Activated naive CD4-positive, alpha-beta T cell treated with anti-CD3 and anti-CD28 coated beads, Interleukin-2, amount 50 U/mL, for 24 hours (primary cell): Measurements from ENCODE around the gene CDV3.

Source experiments
- H3K27ac Mint-ChIP-seq: one replicate; pipeline ENCODE4 v1.8.0; 2021; ENCODE audit warnings: mild to moderate bottlenecking, mixed read lengths
- H3K27me3 Mint-ChIP-seq: one replicate; pipeline ENCODE4 v1.8.0; 2021; ENCODE audit warnings: mixed read lengths
- H3K36me3 Mint-ChIP-seq: one replicate; pipeline ENCODE4 v1.8.0; 2021; ENCODE audit warnings: mixed read lengths
- H3K4me1 Mint-ChIP-seq: one replicate; pipeline ENCODE4 v1.8.0; 2021; ENCODE audit warnings: mixed read lengths
- H3K4me3 Mint-ChIP-seq: one replicate; pipeline ENCODE4 v1.8.0; 2021; ENCODE audit warnings: mild to moderate bottlenecking, mixed read lengths
- H3K9me3 Mint-ChIP-seq: one replicate; pipeline ENCODE4 v1.8.0; 2021; ENCODE audit warnings: mixed read lengths

The CDV3 gene

GRCh38 chr3:133583396-133583795 is 9.9 kb downstream of the CDV3 start:
- no peak overlapping the region for H3K4me3 Mint-ChIP-seq
- no peaks in the 10 kb centered on the region for H3K27me3 Mint-ChIP-seq
- H3K4me1 Mint-ChIP-seq = peaks cover 52% of the 10 kb centered on the region
- peak overlapping the region; percentile 30 for H3K27ac Mint-ChIP-seq
- no peaks in the 10 kb centered on the region for H3K9me3 Mint-ChIP-seq
- peaks cover 10% of the 10 kb centered on the region for H3K36me3 Mint-ChIP-seq

- peaks cover 14% of the 10 kb centered on the region for H3K36me3 Mint-ChIP-seq
- peaks cover 31% of the 10 kb centered on the region for H3K4me1 Mint-ChIP-seq
- no peaks in the 10 kb centered on the region for H3K9me3 Mint-ChIP-seq
- peak overlapping the region; percentile 41 for H3K27ac Mint-ChIP-seq
- H3K4me3 Mint-ChIP-seq = no peak overlapping the region
- H3K27me3 Mint-ChIP-seq = no peaks in the 10 kb centered on the region
Observed at GRCh38 chr3:133588035-133588434, 14.5 kb downstream of the CDV3 start.

- Mint-ChIP-seq H3K4me3 (no peak overlapping the region), H3K27ac (peak overlapping the region; percentile 5), H3K4me1 (peaks cover 26% of the 10 kb centered on the region), H3K27me3 (no peaks in the 10 kb centered on the region), H3K9me3 (no peaks in the 10 kb centered on the region), H3K36me3 (peaks cover 11% of the 10 kb centered on the region)
Observed at GRCh38 chr3:133588784-133589465, 15.4 kb downstream of the CDV3 start.

GRCh38 chr3:133589503-133589902 is 16.0 kb downstream of the CDV3 start:
- Mint-ChIP-seq H3K4me1 (peaks cover 26% of the 10 kb centered on the region), H3K4me3 (no peak overlapping the region), H3K27me3 (no peaks in the 10 kb centered on the region), H3K9me3 (no peaks in the 10 kb centered on the region), H3K36me3 (peaks cover 11% of the 10 kb centered on the region), H3K27ac (peak overlapping the region; percentile 41)

GRCh38 chr3:133591271-133591742 is 17.8 kb downstream of the CDV3 start:
- H3K9me3 Mint-ChIP-seq = no peaks in the 10 kb centered on the region
- H3K27ac Mint-ChIP-seq = no peak overlapping the region
- no peaks in the 10 kb centered on the region for H3K27me3 Mint-ChIP-seq
- H3K4me3 Mint-ChIP-seq = no peak overlapping the region
- peaks cover 39% of the 10 kb centered on the region for H3K4me1 Mint-ChIP-seq
- H3K36me3 Mint-ChIP-seq = peaks cover 11% of the 10 kb centered on the region

- H3K36me3 Mint-ChIP-seq = peaks cover 9% of the 10 kb centered on the region
- no peak overlapping the region for H3K27ac Mint-ChIP-seq
- no peaks in the 10 kb centered on the region for H3K9me3 Mint-ChIP-seq
- H3K4me1 Mint-ChIP-seq = peaks cover 31% of the 10 kb centered on the region
- H3K27me3 Mint-ChIP-seq = no peaks in the 10 kb centered on the region
- H3K4me3 Mint-ChIP-seq = no peak overlapping the region
Observed at GRCh38 chr3:133592843-133593242, 19.4 kb downstream of the CDV3 start.

GRCh38 chr3:133593243-133593642 is 19.8 kb downstream of the CDV3 start:
- H3K4me1 Mint-ChIP-seq = peaks cover 30% of the 10 kb centered on the region

GRCh38 chr3:133595341-133595740 is 21.9 kb downstream of the CDV3 start:
- Mint-ChIP-seq H3K9me3 (no peaks in the 10 kb centered on the region), H3K4me3 (peak overlapping the region; percentile 27), H3K36me3 (peaks cover 3% of the 10 kb centered on the region), H3K27ac (peak overlapping the region; percentile 1), H3K27me3 (no peaks in the 10 kb centered on the region), H3K4me1 (peaks cover 20% of the 10 kb centered on the region)

More at GRCh38 chr3:133593243-133593642, 19.8 kb downstream of the CDV3 start:
- Mint-ChIP-seq H3K27me3 (no peaks in the 10 kb centered on the region), H3K36me3 (peaks cover 12% of the 10 kb centered on the region), H3K4me3 (no peak overlapping the region), H3K27ac (no peak overlapping the region), H3K9me3 (no peaks in the 10 kb centered on the region)

GRCh38 chr3:133598405-133598804 is 24.9 kb downstream of the CDV3 start:
- Mint-ChIP-seq H3K36me3 (peaks cover 7% of the 10 kb centered on the region), H3K4me1 (peaks cover 13% of the 10 kb centered on the region), H3K27me3 (no peaks in the 10 kb centered on the region), H3K27ac (no peak overlapping the region), H3K9me3 (no peaks in the 10 kb centered on the region), H3K4me3 (no peak overlapping the region)

- Mint-ChIP-seq H3K36me3 (peaks cover 8% of the 10 kb centered on the region), H3K4me3 (no peak overlapping the region), H3K4me1 (peaks cover 13% of the 10 kb centered on the region), H3K9me3 (no peaks in the 10 kb centered on the region), H3K27ac (no peak overlapping the region), H3K27me3 (no peaks in the 10 kb centered on the region)
Observed at GRCh38 chr3:133599280-133599679, 25.8 kb downstream of the CDV3 start.

GRCh38 chr3:133600572-133601081 is 27.1 kb downstream of the CDV3 start:
- Mint-ChIP-seq H3K9me3 (no peaks in the 10 kb centered on the region), H3K27ac (no peak overlapping the region), H3K27me3 (no peaks in the 10 kb centered on the region), H3K4me1 (peaks cover 2% of the 10 kb centered on the region), H3K36me3 (peaks cover 10% of the 10 kb centered on the region), H3K4me3 (no peak overlapping the region)

- H3K27me3 Mint-ChIP-seq = no peaks in the 10 kb centered on the region
- no peak overlapping the region for H3K4me3 Mint-ChIP-seq
- no peak overlapping the region for H3K27ac Mint-ChIP-seq
- peaks cover 26% of the 10 kb centered on the region for H3K36me3 Mint-ChIP-seq
- no peaks in the 10 kb centered on the region for H3K9me3 Mint-ChIP-seq
- no peaks in the 10 kb centered on the region for H3K4me1 Mint-ChIP-seq
Observed at GRCh38 chr3:133606342-133606741, 32.9 kb downstream of the CDV3 start.

GRCh38 chr3:133606902-133607301 is 33.4 kb downstream of the CDV3 start:
- peak overlapping the region; percentile 53 for H3K27ac Mint-ChIP-seq

GRCh38 chr3:133607816-133608215 is 34.3 kb downstream of the CDV3 start:
- H3K27ac Mint-ChIP-seq = no peak overlapping the region
- no peaks in the 10 kb centered on the region for H3K27me3 Mint-ChIP-seq

More at GRCh38 chr3:133606902-133607301, 33.4 kb downstream of the CDV3 start:
- Mint-ChIP-seq H3K36me3 (peaks cover 26% of the 10 kb centered on the region), H3K4me3 (no peak overlapping the region), H3K4me1 (no peaks in the 10 kb centered on the region), H3K9me3 (no peaks in the 10 kb centered on the region), H3K27me3 (no peaks in the 10 kb centered on the region)

GRCh38 chr3:133608388-133608787 is 34.9 kb downstream of the CDV3 start:
- no peak overlapping the region for H3K4me3 Mint-ChIP-seq
- no peaks in the 10 kb centered on the region for H3K4me1 Mint-ChIP-seq

More at GRCh38 chr3:133607816-133608215, 34.3 kb downstream of the CDV3 start:
- H3K4me1 Mint-ChIP-seq = no peaks in the 10 kb centered on the region
- peaks cover 27% of the 10 kb centered on the region for H3K36me3 Mint-ChIP-seq
- no peaks in the 10 kb centered on the region for H3K9me3 Mint-ChIP-seq
- H3K4me3 Mint-ChIP-seq = no peak overlapping the region

GRCh38 chr3:133610031-133610430 is 36.5 kb downstream of the CDV3 start:
- Mint-ChIP-seq H3K9me3 (no peaks in the 10 kb centered on the region), H3K27ac (no peak overlapping the region), H3K4me3 (no peak overlapping the region), H3K4me1 (no peaks in the 10 kb centered on the region), H3K27me3 (no peaks in the 10 kb centered on the region), H3K36me3 (peaks cover 30% of the 10 kb centered on the region)

More at GRCh38 chr3:133608388-133608787, 34.9 kb downstream of the CDV3 start:
- Mint-ChIP-seq H3K36me3 (peaks cover 28% of the 10 kb centered on the region), H3K9me3 (no peaks in the 10 kb centered on the region), H3K27me3 (no peaks in the 10 kb centered on the region), H3K27ac (no peak overlapping the region)
